Retina (tissue), 1 donor: ENCODE results near the gene LMX1B.
A peak's percentile ranks its signal among the peaks of the same experiment; 100 is the strongest.
"Not testable (repeated sequence)": the region's sequence is repeated elsewhere in the genome, so short reads cannot be mapped to it uniquely, and the experiment has no call there.

Experiments
- DNase-seq: peaks from one replicate; pipeline ENCODE4 v3.0.0-alpha.2; 2016

LMX1B gene

GRCh38 chr9:126700296-126700695 is 86.6 kb downstream of the LMX1B start:
- no peak for DNase-seq

- DNase-seq: no peak
Observed at GRCh38 chr9:126700903-126701812, 87.4 kb downstream of the LMX1B start.

DNA sequence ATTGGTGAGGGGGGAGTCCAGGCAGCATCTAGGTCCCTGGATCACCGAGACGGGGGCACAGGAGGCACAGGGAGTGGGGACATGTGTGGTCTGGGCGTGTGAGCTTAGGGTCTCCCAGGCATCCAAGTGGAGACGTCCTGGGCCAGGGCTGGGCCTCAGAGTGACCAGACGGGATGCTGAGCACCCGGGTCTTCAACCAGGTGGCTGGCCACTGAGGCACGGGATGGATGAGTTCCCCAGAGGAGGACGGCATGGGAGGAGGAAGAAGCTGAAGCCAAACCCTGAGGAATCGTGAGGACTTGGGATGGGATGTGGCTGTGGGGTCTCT is 88.0 kb downstream of the LMX1B start:
- DNase-seq: no peak

- DNase-seq: no peak
Observed at GRCh38 chr9:126702151-126703001, 88.6 kb downstream of the LMX1B start.

DNA sequence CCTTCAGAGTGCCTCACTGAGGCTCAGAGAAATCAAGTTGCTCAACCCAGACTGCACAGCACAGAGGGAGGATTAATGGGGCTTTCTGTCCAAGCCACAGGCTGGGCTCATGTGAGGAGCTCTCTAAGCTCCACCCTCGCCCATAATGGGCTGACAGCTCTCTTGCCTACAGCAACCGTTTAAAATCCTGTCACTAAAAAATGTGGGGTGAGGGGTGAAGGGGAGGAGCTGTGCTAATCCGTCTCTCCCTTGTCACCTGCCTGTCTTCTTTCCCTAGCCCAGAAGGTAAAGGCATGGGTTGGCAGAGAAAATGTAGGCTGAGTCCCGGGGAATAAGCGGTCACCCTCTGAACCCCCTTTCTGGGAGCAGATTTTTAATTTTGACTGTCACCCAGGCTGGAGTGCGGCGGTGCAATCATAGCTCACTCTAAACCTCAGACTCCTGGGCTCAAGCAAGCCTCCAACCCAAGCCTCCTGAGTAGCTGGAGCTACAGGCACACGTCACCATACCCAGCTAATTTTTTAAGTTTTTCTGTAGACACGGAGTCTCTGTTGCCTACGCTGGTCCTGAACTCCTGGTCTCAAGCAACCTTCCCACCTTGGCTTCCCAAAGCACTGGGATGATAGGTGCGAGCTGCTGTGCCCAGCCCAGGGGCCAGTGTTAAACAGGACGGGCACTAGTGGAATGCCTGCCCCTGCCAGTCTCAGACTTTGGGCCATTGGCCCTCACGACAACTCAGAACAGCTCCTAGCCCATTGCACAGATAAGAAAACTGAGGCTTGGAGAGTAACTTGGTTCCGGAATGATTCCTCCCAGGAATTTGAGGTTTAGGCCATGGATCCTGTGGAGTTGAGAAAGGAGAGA is 89.5 kb downstream of the LMX1B start:
- no peak for DNase-seq

GRCh38 chr9:126703866-126704156 is 90.1 kb downstream of the LMX1B start:
- DNase-seq: no peak

- peak; percentile 3 for DNase-seq
Observed at GRCh38 chr9:126704157-126704891, 90.6 kb downstream of the LMX1B start.

DNA sequence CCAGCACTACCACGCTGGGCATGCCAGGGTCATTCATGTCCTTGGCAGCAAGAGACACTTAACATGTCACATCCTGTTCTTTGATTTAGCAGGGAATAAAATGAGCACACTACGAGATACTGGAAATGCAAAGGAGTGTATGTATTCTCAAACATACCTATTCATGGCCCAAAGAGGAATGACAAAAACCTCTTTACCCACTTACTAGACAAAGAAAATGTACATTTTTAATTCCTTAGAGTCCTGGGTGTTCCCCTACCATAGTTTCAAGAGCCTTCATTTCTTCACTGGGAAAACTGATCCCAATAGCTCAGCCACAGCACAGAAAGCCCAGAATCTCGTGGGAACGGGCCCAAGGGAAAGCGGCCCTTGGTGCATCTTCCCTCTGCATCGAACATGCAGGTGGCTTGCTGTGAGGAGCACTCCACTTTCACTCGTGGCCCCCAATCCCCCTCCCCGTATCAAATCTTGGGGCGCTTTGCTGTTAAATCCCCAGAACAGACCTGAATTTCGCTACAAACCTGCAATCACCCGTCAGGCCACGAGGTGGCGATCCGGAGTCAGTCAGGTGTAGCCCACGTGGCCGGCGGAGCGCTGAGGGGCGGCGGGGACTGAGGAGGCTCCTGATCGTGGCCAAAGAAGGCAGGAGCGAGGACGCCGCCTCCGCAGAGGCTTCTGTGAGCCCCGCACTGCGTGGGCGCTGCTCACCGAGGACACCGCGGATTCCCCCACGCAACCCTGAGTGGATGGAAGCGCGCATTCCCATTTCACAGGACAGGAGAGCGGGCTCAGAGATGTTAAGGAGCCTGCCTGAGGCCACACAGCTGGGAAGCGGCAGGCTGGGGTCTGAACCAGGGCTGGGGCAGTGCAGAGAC is 91.4 kb downstream of the LMX1B start:
- DNase-seq: peak; percentile 87

DNA sequence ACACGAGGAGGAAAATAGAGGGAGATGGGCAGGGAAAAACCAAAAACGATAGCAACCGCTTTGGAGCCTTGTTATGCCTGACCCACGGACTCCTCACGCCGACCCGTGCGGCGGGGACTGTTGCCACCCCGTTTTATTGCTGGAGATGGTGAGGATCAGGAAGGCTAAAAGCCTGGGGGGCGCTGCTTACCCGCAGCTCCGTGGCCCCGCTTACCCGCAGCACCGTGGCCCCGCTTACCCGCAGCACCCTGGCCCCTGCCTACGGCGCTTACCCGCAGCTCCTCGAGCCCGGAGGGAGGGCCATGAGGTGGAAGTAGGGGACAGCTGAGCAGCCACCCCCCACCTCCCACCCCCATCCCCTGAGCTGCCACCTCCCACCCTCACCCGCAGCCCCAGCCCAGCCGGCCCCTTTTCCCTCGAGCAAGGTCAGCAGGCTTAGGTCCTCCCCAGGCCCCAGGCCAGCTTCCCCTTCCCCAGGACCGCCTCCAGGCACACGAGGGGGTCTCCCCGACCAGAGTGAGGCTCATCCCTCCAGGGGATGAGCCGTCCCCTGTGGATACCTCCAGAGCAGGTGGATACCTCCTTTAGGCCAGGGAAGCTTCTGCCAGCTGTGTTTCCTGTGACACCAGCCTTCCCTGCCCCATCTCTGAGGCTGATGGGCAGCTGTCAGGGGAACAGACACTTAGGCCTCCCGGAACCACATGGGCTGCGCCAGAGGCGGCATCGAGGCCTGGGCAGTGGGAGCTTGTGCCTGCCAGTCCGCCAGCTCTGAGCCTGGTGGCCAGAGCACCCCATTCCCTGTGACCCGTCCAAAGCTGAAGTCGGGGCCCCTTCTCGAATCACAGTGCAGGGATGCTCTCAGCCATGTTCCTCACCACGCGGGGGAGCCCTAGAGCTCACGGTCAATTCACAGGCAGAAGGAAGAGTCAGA is 92.3 kb downstream of the LMX1B start:
- DNase-seq: peak; percentile 15

DNA sequence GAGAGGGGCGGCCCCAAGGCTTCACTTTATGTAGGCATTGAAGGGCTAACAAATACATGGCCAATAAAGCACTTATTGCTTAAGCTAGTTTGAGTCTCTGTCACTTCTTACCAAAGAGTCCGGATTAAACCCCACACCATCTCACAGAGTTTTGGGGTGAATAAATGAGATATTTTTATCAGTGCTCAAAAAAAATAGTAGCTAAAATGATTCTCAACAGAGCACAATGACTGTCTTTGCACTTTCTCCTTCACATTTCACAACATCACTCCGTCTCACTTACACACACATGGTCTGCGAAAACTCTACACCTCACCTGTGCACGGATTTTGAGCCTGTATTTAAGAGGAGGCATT is 92.9 kb downstream of the LMX1B start:
- DNase-seq: no peak

- DNase-seq: no peak
Observed at GRCh38 chr9:126707083-126707482, 93.4 kb downstream of the LMX1B start.

- DNase-seq: not testable (repeated sequence)
Observed at GRCh38 chr9:126707712-126708111, 94.0 kb downstream of the LMX1B start.

GRCh38 chr9:126708178-126708577 is 94.5 kb downstream of the LMX1B start:
- no peak for DNase-seq

- DNase-seq: no peak
Observed at GRCh38 chr9:126709241-126709640, 95.5 kb downstream of the LMX1B start.

DNA sequence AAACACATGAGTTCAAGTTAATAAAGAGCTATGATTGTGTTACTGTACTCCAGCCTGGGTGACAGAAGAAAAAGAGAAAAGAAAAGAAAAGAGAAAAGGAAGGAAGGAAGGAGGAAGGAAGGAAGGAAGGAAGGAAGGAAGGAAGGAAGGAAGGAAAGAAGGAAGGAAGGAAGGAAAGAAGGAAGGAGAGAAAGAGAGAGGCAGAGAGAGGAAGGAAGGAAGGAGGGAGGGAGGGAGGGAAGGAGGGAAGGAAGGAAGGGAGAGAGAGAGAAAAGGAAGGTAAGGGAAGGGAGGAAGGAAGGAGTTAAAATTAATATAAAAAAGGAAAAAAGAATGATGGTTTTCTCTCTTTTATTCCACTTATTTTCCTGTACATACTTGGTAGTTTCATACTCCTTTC is 101.7 kb downstream of the LMX1B start:
- no peak for DNase-seq

DNA sequence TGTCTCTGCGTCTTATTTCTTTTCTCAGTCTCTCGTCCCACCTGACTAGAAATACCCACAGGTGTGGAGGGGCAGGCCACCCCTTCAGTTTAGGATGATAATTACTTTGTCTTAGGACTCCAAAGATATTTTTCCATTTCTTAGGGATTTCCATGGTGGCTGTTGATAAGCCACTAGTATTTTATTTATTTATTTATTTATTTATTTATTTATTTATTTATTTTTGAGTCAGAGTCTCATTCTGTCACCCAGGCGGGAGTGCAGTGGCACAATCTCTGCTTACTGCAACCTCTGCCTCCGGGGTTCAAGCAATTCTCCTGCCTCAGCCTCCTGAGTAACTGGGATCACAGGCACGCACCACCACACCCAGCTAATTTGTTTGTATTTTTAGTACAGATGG is 103.7 kb downstream of the LMX1B start:
- not testable (repeated sequence) for DNase-seq

GRCh38 chr9:126719618-126720031 is 105.9 kb downstream of the LMX1B start:
- peak; percentile 80 for DNase-seq

- no peak for DNase-seq
Observed at GRCh38 chr9:126720036-126720435, 106.3 kb downstream of the LMX1B start.

DNA sequence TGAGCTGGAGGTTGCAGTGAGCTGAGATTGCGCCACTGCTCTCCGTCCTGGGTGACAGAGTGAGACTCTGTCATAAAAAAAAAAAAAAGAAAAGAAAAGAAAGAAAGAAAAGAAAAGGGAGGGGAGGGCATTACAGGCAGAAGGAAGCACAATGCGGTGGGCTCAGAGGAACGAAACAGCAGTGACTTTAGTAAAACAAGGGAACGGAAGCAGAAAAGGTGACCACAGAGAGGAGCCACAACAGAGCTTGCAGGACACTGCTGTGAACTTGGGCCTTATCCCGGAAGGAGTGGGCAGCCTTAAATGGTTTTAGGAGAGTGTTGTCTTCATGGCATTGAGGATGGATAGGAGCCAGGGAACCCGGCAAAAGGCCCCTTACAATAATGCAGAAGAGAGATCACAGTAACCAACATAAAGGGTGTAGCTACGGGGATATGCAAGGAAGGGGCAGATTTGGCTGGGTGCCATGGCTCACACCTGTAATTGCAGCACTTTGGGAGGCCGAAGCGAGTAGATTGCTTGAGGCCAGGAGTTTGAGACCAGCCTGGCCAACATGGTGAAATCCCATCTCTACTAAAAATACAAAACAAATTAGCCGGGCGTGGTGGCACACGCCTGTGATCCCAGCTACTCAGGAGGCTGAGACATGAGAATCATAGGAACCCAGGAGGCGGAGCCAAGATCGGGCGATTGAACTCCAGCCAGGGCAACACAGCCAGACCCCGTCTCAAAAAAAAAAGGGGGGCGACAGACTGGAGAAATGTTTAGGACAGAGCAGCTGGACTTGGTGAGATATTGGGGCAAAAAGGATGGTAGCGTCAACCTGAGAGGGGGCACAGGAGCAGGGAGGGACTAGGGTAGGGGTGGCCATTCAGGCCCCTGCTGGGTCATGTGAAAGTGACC is 107.2 kb downstream of the LMX1B start:
- DNase-seq: no peak
